GM19099 (cell line): Measurements from ENCODE around the gene GIGYF2.

Experiments
- POLR2A ChIP-seq: IDR thresholded peaks from 3 replicates; pipeline ENCODE4 v1.6.1; 2011; ENCODE audit warnings: low read depth; ENCODE audit not compliant: insufficient read length; ENCODE audit errors: extremely low read depth

GIGYF2 gene

GRCh38 chr2:232893834-232894233 lies 196.7 kb downstream of the GIGYF2 start:
- TF ChIP-seq POLR2A = no peak

- no peak for TF ChIP-seq POLR2A
Measured at GRCh38 chr2:232894251-232894650, 197.1 kb downstream of the GIGYF2 start.

GRCh38 chr2:232894746-232895145 lies 197.6 kb downstream of the GIGYF2 start:
- no peak for TF ChIP-seq POLR2A

GRCh38 chr2:232896111-232896510 lies 199.0 kb downstream of the GIGYF2 start:
- TF ChIP-seq POLR2A = no peak

GRCh38 chr2:232896720-232897597 lies 199.8 kb downstream of the GIGYF2 start:
- TF ChIP-seq POLR2A = no peak

GRCh38 chr2:232897598-232898408 lies 200.7 kb downstream of the GIGYF2 start:
- TF ChIP-seq POLR2A = no peak

GRCh38 chr2:232898592-232899543 lies 201.7 kb downstream of the GIGYF2 start:
- no peak for TF ChIP-seq POLR2A

GRCh38 chr2:232900811-232901735 lies 203.9 kb downstream of the GIGYF2 start:
- TF ChIP-seq POLR2A = no peak

GRCh38 chr2:232901736-232902578 lies 204.8 kb downstream of the GIGYF2 start:
- no peak for TF ChIP-seq POLR2A

- TF ChIP-seq POLR2A = no peak
Measured at GRCh38 chr2:232903989-232904388, 206.9 kb downstream of the GIGYF2 start.

- TF ChIP-seq POLR2A = no peak
Measured at GRCh38 chr2:232908695-232909094, 211.6 kb downstream of the GIGYF2 start.
